Stimulated activated CD4-positive, alpha-beta T cell treated with anti-CD3 and anti-CD28 coated beads, Interleukin-12 subunit alpha, Interleukin-12 subunit beta, amount 100 ng/mL, for 48 hours (primary cell): ENCODE measurements around the gene DCST1.
A peak's percentile ranks its signal among the peaks of the same experiment; 100 is the strongest.

Experiments used
- DNase-seq, 3 donors: peaks; one replicate each; pipeline ENCODE4 v3.0.0-alpha.2; 2020; ENCODE audit warnings: low read depth in 2 of 3, low spot score in 1 of 3

The DCST1 gene

GRCh38 chr1:155012776-155013602 is 20.6 kb upstream of the DCST1 start:
- no peak for DNase-seq

GRCh38 chr1:155013632-155014031 is 20.0 kb upstream of the DCST1 start:
- no peak for DNase-seq

GRCh38 chr1:155014709-155015508 is 18.7 kb upstream of the DCST1 start:
- no peak for DNase-seq

GRCh38 chr1:155015527-155016230 is 17.9 kb upstream of the DCST1 start:
- no peak for DNase-seq

- no peak for DNase-seq
These were observed 17.3 kb upstream of the DCST1 start for GRCh38 chr1:155016231-155016831.

GRCh38 chr1:155017041-155017945 is 16.3 kb upstream of the DCST1 start:
- DNase-seq, result peak; percentile 86 to 90 (median 88)

GRCh38 chr1:155017946-155018316 is 15.7 kb upstream of the DCST1 start:
- no peak for DNase-seq

GRCh38 chr1:155018617-155019348 is 14.8 kb upstream of the DCST1 start:
- DNase-seq, result no peak

- DNase-seq, result no peak
These were observed 14.0 kb upstream of the DCST1 start for GRCh38 chr1:155019377-155020245.

GRCh38 chr1:155022136-155022926 is 11.3 kb upstream of the DCST1 start:
- no peak for DNase-seq

- no peak for DNase-seq
These were observed 10.7 kb upstream of the DCST1 start for GRCh38 chr1:155022927-155023236.

- DNase-seq, result no peak
These were observed 10.0 kb upstream of the DCST1 start for GRCh38 chr1:155023627-155024026.

- no peak for DNase-seq
These were observed 9.3 kb upstream of the DCST1 start for GRCh38 chr1:155024315-155024714.

- no peak for DNase-seq
These were observed 7.5 kb upstream of the DCST1 start for GRCh38 chr1:155026154-155026553.

- no peak for DNase-seq
These were observed 7.0 kb upstream of the DCST1 start for GRCh38 chr1:155026588-155026987.

GRCh38 chr1:155029513-155030242 is 3.9 kb upstream of the DCST1 start:
- DNase-seq, result no peak

GRCh38 chr1:155030243-155030795 is 3.3 kb upstream of the DCST1 start:
- DNase-seq, result no peak
